Measurements from ENCODE around the gene TMEM178B.
"Not testable (repeated sequence)": the region's sequence is repeated elsewhere in the genome, so short reads cannot be mapped to it uniquely, and the experiment has no call there.

The TMEM178B gene

GRCh38 chr7:141074162-141074991 is 513 bp downstream of the TMEM178B start:
- DNase-seq = peak; percentile 12 to 62

- peak in 1 of 2 experiments; percentile 35 for DNase-seq
Observed at GRCh38 chr7:141074997-141075396, 1.1 kb downstream of the TMEM178B start.

GRCh38 chr7:141076377-141076776 is 2.5 kb downstream of the TMEM178B start:
- DNase-seq = peak; percentile 17 to 72

- DNase-seq = no peak
Observed at GRCh38 chr7:141079219-141079618, 5.4 kb downstream of the TMEM178B start.

GRCh38 chr7:141089490-141089889 is 15.6 kb downstream of the TMEM178B start:
- not testable (repeated sequence) for DNase-seq

- DNase-seq = no peak
Observed at GRCh38 chr7:141094336-141095070, 20.6 kb downstream of the TMEM178B start.

GRCh38 chr7:141097430-141097829 is 23.6 kb downstream of the TMEM178B start:
- DNase-seq = no peak

- DNase-seq = no peak
Observed at GRCh38 chr7:141102436-141102835, 28.6 kb downstream of the TMEM178B start.

- DNase-seq = no peak
Observed at GRCh38 chr7:141103847-141104429, 30.1 kb downstream of the TMEM178B start.

GRCh38 chr7:141113131-141113530 is 39.3 kb downstream of the TMEM178B start:
- DNase-seq = peak; percentile 25 to 67

GRCh38 chr7:141114029-141114664 is 40.3 kb downstream of the TMEM178B start:
- DNase-seq = no peak

GRCh38 chr7:141115965-141116364 is 42.1 kb downstream of the TMEM178B start:
- no peak for DNase-seq

- DNase-seq = not testable (repeated sequence)
Observed at GRCh38 chr7:141116661-141117060, 42.8 kb downstream of the TMEM178B start.

GRCh38 chr7:141118767-141119166 is 44.9 kb downstream of the TMEM178B start:
- DNase-seq = peak in 1 of 2 experiments; percentile 5

GRCh38 chr7:141119187-141119586 is 45.3 kb downstream of the TMEM178B start:
- peak in 1 of 2 experiments; percentile 6 for DNase-seq

GRCh38 chr7:141122736-141123135 is 48.9 kb downstream of the TMEM178B start:
- no peak for DNase-seq

- no peak for DNase-seq
Observed at GRCh38 chr7:141123522-141123921, 49.7 kb downstream of the TMEM178B start.

GRCh38 chr7:141126107-141126506 is 52.2 kb downstream of the TMEM178B start:
- no peak for DNase-seq

- DNase-seq = no peak
Observed at GRCh38 chr7:141128506-141128905, 54.6 kb downstream of the TMEM178B start.

GRCh38 chr7:141128931-141129330 is 55.1 kb downstream of the TMEM178B start:
- DNase-seq = no peak

- no peak for DNase-seq
Observed at GRCh38 chr7:141132671-141133070, 58.8 kb downstream of the TMEM178B start.

- no peak for DNase-seq
Observed at GRCh38 chr7:141133646-141134045, 59.8 kb downstream of the TMEM178B start.

GRCh38 chr7:141142058-141142457 is 68.2 kb downstream of the TMEM178B start:
- no peak for DNase-seq

Data from NCI-H524 (cell line).